Right lobe of liver (tissue), 6 donors: ENCODE data around the gene TNFRSF13B. TPM values are rescaled to one million over a fixed set of nuclear protein-coding genes. Genes with fewer than 3 reads are reported as not detected.
A peak's percentile ranks its signal among the peaks of the same experiment; 100 is the strongest.

ENCODE experiments used
- ATAC-seq, 4 donors: fragments of 200-7000 bp; cut with Tn5 transposase; one replicate each; pipeline ENCODE4 v1.9.1; 2020; ENCODE audit warnings: mild to moderate bottlenecking in 4 of 4, moderate library complexity in 4 of 4
- DNase-seq, 3 donors: peaks; one replicate each; pipeline ENCODE4 v3.0.0-alpha.2; 2020
- H3K27ac ChIP-seq, 3 donors: fragments of 200-600 bp; one replicate each; pipeline ENCODE4 v1.8.0; 2022
- H3K27me3 ChIP-seq, 2 donors: fragments of 200-600 bp; one replicate each; pipeline ENCODE4 v1.8.0; 2022
- H3K36me3 ChIP-seq, 4 donors: fragments of 200-600 bp; sonication (generic) in 1 of 4; one replicate each; pipeline versions ENCODE4 v1.5.1 to v1.8.0; 2017 to 2022; ENCODE audit warnings: control low read depth in 1 of 4
- H3K4me1 ChIP-seq, 4 donors: fragments of 200-600 bp; sonication (generic) in 1 of 4; one replicate each; pipeline versions ENCODE4 v1.5.1 to v1.8.0; 2017 to 2022; ENCODE audit warnings: control low read depth in 1 of 4
- H3K4me3 ChIP-seq, 3 donors: fragments of 200-600 bp; one replicate each; pipeline ENCODE4 v1.8.0; 2022
- H3K9me3 ChIP-seq, 4 donors: fragments of 200-600 bp; sonication (generic) in 1 of 4; one replicate each; pipeline versions ENCODE4 v1.5.1 to v1.8.0; 2017 to 2022; ENCODE audit warnings: control low read depth in 1 of 4
- CTCF ChIP-seq, 4 donors: fragments of 200-600 bp in 3 of 4; fragments of 450-650 bp in 1 of 4; IDR thresholded peaks; one replicate each; pipeline versions ENCODE4 v1.5.1 to v1.8.0; 2016 to 2022; ENCODE audit warnings: antibody characterized with exemption in 4 of 4, mild to moderate bottlenecking in 2 of 4
- POLR2A ChIP-seq: fragments of 450-650 bp; IDR thresholded peaks from one replicate; pipeline ENCODE4 v1.6.1; 2017; ENCODE audit warnings: antibody characterized with exemption, mild to moderate bottlenecking
- WGBS: methylation state at CpG from one replicate; pipeline ENCODE4 v1.1.6; 2018; ENCODE audit warnings: low coverage, low lambda C conversion rate; ENCODE audit not compliant: insufficient coverage; ENCODE audit errors: missing lambda C conversion rate; 5-methylcytosine and 5-hydroxymethylcytosine counted together
- intact Hi-C, 2 donors: fragments of 100-400 bp; cut with DNase I; formaldehyde crosslinking; loops; one replicate each; pipeline versions ENCODE4 v1.11.2 to v1.14.1; 2022
- total RNA-seq, 6 experiments: library from RNA; depleted of rRNA in 2 of 6; stranded (reverse); fragments of >200 nt in 2 of 6; fragmentation: NEBNext Ultra II Directional in 3 of 6; extraction: Animal tissue kit (Norgen Biotek cat#: 25700) in 3 of 6; gene quantifications; one replicate each; pipeline versions ENCODE4 v1.1.0 to v1.2.4, GENCODE V29; 2016 to 2023
- donor health status: DM: no; HTN: yes; CAD: no.
- donor health status: DM: no; HTN: no; CAD: no.
- donor health status: DM: no; HTN: no; CAD: no.
- donor health status: DM: no; HTN: yes; CAD: no.
- donor health status: DM: no; HTN: yes; CAD: no.

The TNFRSF13B gene
- total RNA-seq, 6 experiments from 2014 or later, result 0.44 TPM; not detected in 5

DNA sequence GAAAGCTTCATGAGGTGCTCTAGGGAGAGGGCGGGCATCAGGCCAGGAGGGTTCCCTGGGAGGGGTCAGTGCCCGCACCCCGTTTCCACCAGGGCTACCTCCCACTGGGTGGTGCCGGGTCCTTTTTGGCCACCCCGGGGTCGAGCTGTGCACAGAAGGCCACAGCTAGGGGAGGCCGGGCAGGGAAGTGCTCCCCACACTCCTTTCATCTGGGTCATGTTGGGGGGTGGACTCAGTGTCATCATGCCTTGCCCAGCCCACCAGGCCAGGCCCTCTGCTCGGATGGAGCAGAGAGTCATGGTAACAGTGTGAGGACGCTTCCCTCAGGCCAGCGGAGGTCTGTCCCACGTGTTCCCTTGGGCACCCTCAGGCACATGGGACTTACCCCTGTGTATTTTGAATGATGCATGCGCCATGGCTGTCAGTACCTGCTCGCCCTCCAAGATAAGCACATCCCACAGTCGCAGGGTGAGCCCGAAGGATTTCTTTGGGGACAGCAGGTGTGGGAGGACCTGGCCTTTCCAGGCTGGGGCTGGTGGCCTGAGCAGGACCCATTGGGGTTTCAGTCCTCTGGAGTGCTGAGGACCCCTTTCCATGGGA lies 46.4 kb downstream of the TNFRSF13B start:
- peak in 1 of 3 donors; percentile 36 for DNase-seq
- no peak overlapping the region for H3K4me3 ChIP-seq
- intact Hi-C loops, result no loop called here
- TF ChIP-seq POLR2A (no peak), CTCF (IDR thresholded peaks at IDR 0.05) (no peak)
- no peaks in the 10 kb centered on the region for H3K27me3 ChIP-seq
- no peak overlapping the region for H3K27ac ChIP-seq
- no peaks in the 10 kb centered on the region for H3K36me3 ChIP-seq
- 91% methylated on average over 4 of the region's 15 CpGs for WGBS
- peaks cover 0 to 3% (median 0%) of the 10 kb centered on the region in 4 donors for H3K4me1 ChIP-seq
- H3K9me3 ChIP-seq, result no peaks in the 10 kb centered on the region
- ATAC-seq, result no peak

DNA sequence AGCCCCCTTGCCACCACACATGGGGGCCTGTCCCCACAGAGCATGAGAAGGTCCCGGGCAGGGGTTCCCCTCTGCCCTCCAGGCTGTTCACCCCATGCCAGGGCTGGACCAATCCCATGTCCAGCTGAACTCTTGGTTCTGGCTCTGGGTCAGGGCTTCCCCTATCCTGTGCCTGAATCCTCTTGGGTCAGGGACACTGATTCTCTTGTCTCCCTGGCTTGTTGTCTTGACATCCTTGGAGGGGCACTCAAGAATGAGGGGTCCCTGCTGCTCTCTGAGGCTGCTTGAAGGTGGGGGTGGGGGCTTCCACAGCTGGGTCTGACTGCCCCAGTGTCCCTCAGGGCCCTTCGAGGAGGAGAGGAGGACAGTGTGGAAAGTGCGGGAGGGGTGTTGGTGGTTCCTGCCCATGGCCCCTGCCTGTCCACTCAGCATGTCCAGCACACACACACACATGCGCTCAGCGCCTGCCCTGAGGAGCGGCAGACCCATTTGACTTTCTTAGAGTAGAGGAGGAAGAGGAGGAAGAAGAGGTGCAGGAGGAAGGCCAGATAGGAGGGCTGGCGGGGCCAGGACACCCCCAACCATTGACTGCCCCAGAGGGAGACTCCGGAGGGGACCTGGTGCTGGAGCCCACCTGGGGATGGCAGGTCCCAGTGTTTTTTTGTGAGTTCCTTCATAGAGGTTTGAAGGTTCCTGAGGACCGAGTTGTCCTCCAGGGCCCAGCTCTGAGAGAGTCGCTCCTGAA lies 47.0 kb downstream of the TNFRSF13B start:
- H3K27me3 ChIP-seq, result no peaks in the 10 kb centered on the region
- 100% methylated on average over 2 of the region's 10 CpGs for WGBS
- no peaks in the 10 kb centered on the region for H3K9me3 ChIP-seq
- H3K27ac ChIP-seq, result no peak overlapping the region
- no peaks in the 10 kb centered on the region for H3K36me3 ChIP-seq
- peaks cover 0 to 3% (median 0%) of the 10 kb centered on the region in 4 donors for H3K4me1 ChIP-seq
- TF ChIP-seq CTCF (IDR thresholded peaks at IDR 0.05) (no peak), POLR2A (no peak)
- no peak overlapping the region for H3K4me3 ChIP-seq
- DNase-seq (peak in 1 of 3 donors; percentile 25), ATAC-seq (no peak)
- intact Hi-C loops, result no loop called here

GRCh38 chr17:16923904-16924695 lies 47.8 kb downstream of the TNFRSF13B start:
- Histone ChIP-seq H3K4me1 (peaks cover 0 to 3% (median 0%) of the 10 kb centered on the region in 4 donors), H3K27ac (no peak overlapping the region), H3K36me3 (no peaks in the 10 kb centered on the region), H3K4me3 (no peak overlapping the region), H3K27me3 (no peaks in the 10 kb centered on the region), H3K9me3 (no peaks in the 10 kb centered on the region)
- WGBS, result no CpG with 5 or more reads among the region's 15 CpGs
- TF ChIP-seq POLR2A, result no peak
- TF ChIP-seq CTCF (IDR thresholded peaks at IDR 0.05), result no peak
- no peak for ATAC-seq
- intact Hi-C loops, result no loop called here
- peak in 2 of 3 donors; percentile 27 to 33 for DNase-seq

GRCh38 chr17:16923097-16923903 lies 48.6 kb downstream of the TNFRSF13B start:
- TF ChIP-seq CTCF (IDR thresholded peaks at IDR 0.05) (no peak), POLR2A (no peak)
- no CpG with 5 or more reads among the region's 17 CpGs for WGBS
- peaks cover 0 to 3% (median 0%) of the 10 kb centered on the region in 4 donors for H3K4me1 ChIP-seq
- H3K36me3 ChIP-seq, result no peaks in the 10 kb centered on the region
- intact Hi-C loops, result no loop called here
- DNase-seq, result peak in 1 of 3 donors; percentile 42
- peak in 1 of 4 donors; percentile 13 for ATAC-seq
- H3K27ac ChIP-seq, result no peak overlapping the region
- H3K9me3 ChIP-seq, result no peaks in the 10 kb centered on the region
- H3K27me3 ChIP-seq, result no peaks in the 10 kb centered on the region
- H3K4me3 ChIP-seq, result no peak overlapping the region
